Measurements from ENCODE around the gene CRYBA4. TPM values are rescaled to one million over a fixed set of nuclear protein-coding genes. Genes with fewer than 3 reads are reported as not detected.
A peak's percentile ranks its signal among the peaks of the same experiment; 100 is the strongest.

Gene CRYBA4
- total RNA-seq, 1 donor = not detected

- no peak overlapping the region for H2AFZ ChIP-seq (ENCODE audit: low read length)
- H3K4me1 ChIP-seq (ENCODE audit: insufficient read depth, low read length) = peaks cover 15% of the 10 kb centered on the region
- H3K4me3 ChIP-seq (ENCODE audit: insufficient read depth, low read length) = no peak overlapping the region
- H3K4me2 ChIP-seq (ENCODE audit: insufficient read depth, low read length) = no peak overlapping the region
- DNase-seq (ENCODE audit: insufficient read length, low spot score, missing footprints) = no peak
- H3K79me2 ChIP-seq (ENCODE audit: insufficient read depth, low read length) = no peaks in the 10 kb centered on the region
- no peaks in the 10 kb centered on the region for H3K9me3 ChIP-seq (ENCODE audit: low read depth, low read length)
- peaks cover 9% of the 10 kb centered on the region for H3K27me3 ChIP-seq (ENCODE audit: insufficient read depth, low read length)
- no peaks in the 10 kb centered on the region for H3K36me3 ChIP-seq (ENCODE audit: insufficient read depth, low read length)
- no peak overlapping the region for H3K27ac ChIP-seq (ENCODE audit: low read depth, low read length)
- H4K20me1 ChIP-seq (ENCODE audit: insufficient read depth, low read length) = no peaks in the 10 kb centered on the region
- TF ChIP-seq, protein P1, sequence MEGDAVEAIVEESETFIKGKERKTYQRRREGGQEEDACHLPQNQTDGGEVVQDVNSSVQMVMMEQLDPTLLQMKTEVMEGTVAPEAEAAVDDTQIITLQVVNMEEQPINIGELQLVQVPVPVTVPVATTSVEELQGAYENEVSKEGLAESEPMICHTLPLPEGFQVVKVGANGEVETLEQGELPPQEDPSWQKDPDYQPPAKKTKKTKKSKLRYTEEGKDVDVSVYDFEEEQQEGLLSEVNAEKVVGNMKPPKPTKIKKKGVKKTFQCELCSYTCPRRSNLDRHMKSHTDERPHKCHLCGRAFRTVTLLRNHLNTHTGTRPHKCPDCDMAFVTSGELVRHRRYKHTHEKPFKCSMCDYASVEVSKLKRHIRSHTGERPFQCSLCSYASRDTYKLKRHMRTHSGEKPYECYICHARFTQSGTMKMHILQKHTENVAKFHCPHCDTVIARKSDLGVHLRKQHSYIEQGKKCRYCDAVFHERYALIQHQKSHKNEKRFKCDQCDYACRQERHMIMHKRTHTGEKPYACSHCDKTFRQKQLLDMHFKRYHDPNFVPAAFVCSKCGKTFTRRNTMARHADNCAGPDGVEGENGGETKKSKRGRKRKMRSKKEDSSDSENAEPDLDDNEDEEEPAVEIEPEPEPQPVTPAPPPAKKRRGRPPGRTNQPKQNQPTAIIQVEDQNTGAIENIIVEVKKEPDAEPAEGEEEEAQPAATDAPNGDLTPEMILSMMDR (IDR thresholded peaks at IDR 0.05; ENCODE audit: extremely low read depth, low read depth, low read length) = no peak
These were observed 7.4 kb upstream of the CRYBA4 start for GRCh38 chr22:26614322-26614721.

GRCh38 chr22:26615149-26615548 lies 6.6 kb upstream of the CRYBA4 start:
- H3K4me1 ChIP-seq (ENCODE audit: insufficient read depth, low read length) = peaks cover 7% of the 10 kb centered on the region
- H3K4me3 ChIP-seq (ENCODE audit: insufficient read depth, low read length) = no peak overlapping the region
- TF ChIP-seq, protein P1 (IDR thresholded peaks at IDR 0.05; ENCODE audit: extremely low read depth, low read depth, low read length) = no peak
- no peak overlapping the region for H3K4me2 ChIP-seq (ENCODE audit: insufficient read depth, low read length)
- H3K79me2 ChIP-seq (ENCODE audit: insufficient read depth, low read length) = no peaks in the 10 kb centered on the region
- H3K27me3 ChIP-seq (ENCODE audit: insufficient read depth, low read length) = peaks cover 9% of the 10 kb centered on the region
- peak; percentile 25 for DNase-seq (ENCODE audit: insufficient read length, low spot score, missing footprints)
- H2AFZ ChIP-seq (ENCODE audit: low read length) = no peak overlapping the region
- H3K9me3 ChIP-seq (ENCODE audit: low read depth, low read length) = no peaks in the 10 kb centered on the region
- no peaks in the 10 kb centered on the region for H4K20me1 ChIP-seq (ENCODE audit: insufficient read depth, low read length)
- H3K36me3 ChIP-seq (ENCODE audit: insufficient read depth, low read length) = no peaks in the 10 kb centered on the region
- H3K27ac ChIP-seq (ENCODE audit: low read depth, low read length) = no peak overlapping the region

- Histone ChIP-seq H4K20me1 (ENCODE audit: insufficient read depth, low read length) (no peaks in the 10 kb centered on the region), H3K4me3 (ENCODE audit: insufficient read depth, low read length) (no peak overlapping the region), H3K27ac (ENCODE audit: low read depth, low read length) (no peak overlapping the region), H3K27me3 (ENCODE audit: insufficient read depth, low read length) (peaks cover 11% of the 10 kb centered on the region), H3K79me2 (ENCODE audit: insufficient read depth, low read length) (no peaks in the 10 kb centered on the region), H3K9me3 (ENCODE audit: low read depth, low read length) (no peaks in the 10 kb centered on the region), H3K4me1 (ENCODE audit: insufficient read depth, low read length) (peaks cover under 1% of the 10 kb centered on the region), H2AFZ (ENCODE audit: low read length) (no peak overlapping the region), H3K36me3 (ENCODE audit: insufficient read depth, low read length) (no peaks in the 10 kb centered on the region), H3K4me2 (ENCODE audit: insufficient read depth, low read length) (no peak overlapping the region)
- DNase-seq (ENCODE audit: insufficient read length, low spot score, missing footprints) = peak; percentile 43
- TF ChIP-seq, protein P1 (IDR thresholded peaks at IDR 0.05; ENCODE audit: extremely low read depth, low read depth, low read length) = no peak
These were observed 5.8 kb upstream of the CRYBA4 start for GRCh38 chr22:26615830-26616435.

DNA sequence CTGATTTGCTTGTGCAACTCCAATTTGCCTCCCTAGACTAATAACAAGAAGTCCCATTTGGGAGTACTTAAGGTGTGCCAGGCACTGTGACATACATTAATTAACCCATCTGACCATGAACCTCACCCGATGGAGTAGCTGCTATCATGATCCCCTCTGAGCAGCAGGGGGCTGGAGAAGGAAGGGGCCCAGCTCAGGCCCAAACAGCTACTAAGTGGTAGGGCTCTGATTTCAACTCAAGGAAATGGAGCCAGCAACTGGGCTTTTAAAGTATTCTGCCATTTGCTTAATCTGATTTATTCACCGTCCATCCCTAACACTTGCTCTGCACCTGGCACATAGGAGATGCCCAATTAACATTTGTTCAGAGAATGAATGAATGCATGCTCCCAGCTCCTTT lies 5.1 kb upstream of the CRYBA4 start:
- TF ChIP-seq, protein P1 (IDR thresholded peaks at IDR 0.05; ENCODE audit: extremely low read depth, low read depth, low read length) = no peak
- H3K79me2 ChIP-seq (ENCODE audit: insufficient read depth, low read length) = no peaks in the 10 kb centered on the region
- H3K9me3 ChIP-seq (ENCODE audit: low read depth, low read length) = no peaks in the 10 kb centered on the region

More for the DNA sequence above, 5.1 kb upstream of the CRYBA4 start:
- H3K27ac ChIP-seq (ENCODE audit: low read depth, low read length) = no peak overlapping the region
- H3K36me3 ChIP-seq (ENCODE audit: insufficient read depth, low read length) = no peaks in the 10 kb centered on the region
- no peak for DNase-seq (ENCODE audit: insufficient read length, low spot score, missing footprints)
- no peak overlapping the region for H2AFZ ChIP-seq (ENCODE audit: low read length)
- peaks cover 11% of the 10 kb centered on the region for H3K27me3 ChIP-seq (ENCODE audit: insufficient read depth, low read length)
- no peak overlapping the region for H3K4me2 ChIP-seq (ENCODE audit: insufficient read depth, low read length)
- no peaks in the 10 kb centered on the region for H3K4me1 ChIP-seq (ENCODE audit: insufficient read depth, low read length)
- no peak overlapping the region for H3K4me3 ChIP-seq (ENCODE audit: insufficient read depth, low read length)
- H4K20me1 ChIP-seq (ENCODE audit: insufficient read depth, low read length) = no peaks in the 10 kb centered on the region
